GM12865 (cell line): ENCODE results near the gene ELMO1.

ENCODE experiments used
- DNase-seq: peaks from one replicate; pipeline ENCODE4 v3.0.0; 2010; ENCODE audit warnings: low read depth
- H3K4me3 ChIP-seq: 2 replicates; pipeline ENCODE4 v1.5.1; 2011; ENCODE audit warnings: mild to moderate bottlenecking, low read depth, low read length, control low read depth
- TF ChIP-seq, protein P1 (sequence below): IDR thresholded peaks from 2 replicates; pipeline ENCODE4 v1.5.1; 2011; ENCODE audit warnings: low read length, control low read depth, low read depth, inconsistent platforms; ENCODE audit not compliant: insufficient read depth; ENCODE audit errors: missing control alignments

The ELMO1 gene

DNA sequence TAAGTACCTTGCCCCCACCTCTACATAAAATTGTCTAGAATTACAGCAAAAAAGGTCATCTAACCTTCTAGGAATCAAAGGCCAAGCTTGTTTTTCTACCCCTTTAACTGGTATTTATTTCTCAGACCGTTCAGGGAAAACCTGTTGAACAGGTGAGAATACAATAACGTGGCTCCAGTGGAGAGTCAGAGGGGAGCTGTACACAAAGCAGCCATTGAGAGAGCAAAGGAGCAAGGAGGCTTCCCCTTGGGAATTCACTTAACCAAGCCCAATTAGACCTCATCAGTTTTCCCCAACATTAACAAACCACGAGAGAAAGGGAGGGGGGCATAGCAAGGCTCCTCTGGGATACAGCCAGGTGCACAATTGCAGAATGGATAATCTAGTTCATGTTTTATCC is 101.9 kb downstream of the ELMO1 start:
- no peak overlapping the region for H3K4me3 ChIP-seq
- DNase-seq, result no peak
- TF ChIP-seq, protein P1, sequence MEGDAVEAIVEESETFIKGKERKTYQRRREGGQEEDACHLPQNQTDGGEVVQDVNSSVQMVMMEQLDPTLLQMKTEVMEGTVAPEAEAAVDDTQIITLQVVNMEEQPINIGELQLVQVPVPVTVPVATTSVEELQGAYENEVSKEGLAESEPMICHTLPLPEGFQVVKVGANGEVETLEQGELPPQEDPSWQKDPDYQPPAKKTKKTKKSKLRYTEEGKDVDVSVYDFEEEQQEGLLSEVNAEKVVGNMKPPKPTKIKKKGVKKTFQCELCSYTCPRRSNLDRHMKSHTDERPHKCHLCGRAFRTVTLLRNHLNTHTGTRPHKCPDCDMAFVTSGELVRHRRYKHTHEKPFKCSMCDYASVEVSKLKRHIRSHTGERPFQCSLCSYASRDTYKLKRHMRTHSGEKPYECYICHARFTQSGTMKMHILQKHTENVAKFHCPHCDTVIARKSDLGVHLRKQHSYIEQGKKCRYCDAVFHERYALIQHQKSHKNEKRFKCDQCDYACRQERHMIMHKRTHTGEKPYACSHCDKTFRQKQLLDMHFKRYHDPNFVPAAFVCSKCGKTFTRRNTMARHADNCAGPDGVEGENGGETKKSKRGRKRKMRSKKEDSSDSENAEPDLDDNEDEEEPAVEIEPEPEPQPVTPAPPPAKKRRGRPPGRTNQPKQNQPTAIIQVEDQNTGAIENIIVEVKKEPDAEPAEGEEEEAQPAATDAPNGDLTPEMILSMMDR, result no peak

DNA sequence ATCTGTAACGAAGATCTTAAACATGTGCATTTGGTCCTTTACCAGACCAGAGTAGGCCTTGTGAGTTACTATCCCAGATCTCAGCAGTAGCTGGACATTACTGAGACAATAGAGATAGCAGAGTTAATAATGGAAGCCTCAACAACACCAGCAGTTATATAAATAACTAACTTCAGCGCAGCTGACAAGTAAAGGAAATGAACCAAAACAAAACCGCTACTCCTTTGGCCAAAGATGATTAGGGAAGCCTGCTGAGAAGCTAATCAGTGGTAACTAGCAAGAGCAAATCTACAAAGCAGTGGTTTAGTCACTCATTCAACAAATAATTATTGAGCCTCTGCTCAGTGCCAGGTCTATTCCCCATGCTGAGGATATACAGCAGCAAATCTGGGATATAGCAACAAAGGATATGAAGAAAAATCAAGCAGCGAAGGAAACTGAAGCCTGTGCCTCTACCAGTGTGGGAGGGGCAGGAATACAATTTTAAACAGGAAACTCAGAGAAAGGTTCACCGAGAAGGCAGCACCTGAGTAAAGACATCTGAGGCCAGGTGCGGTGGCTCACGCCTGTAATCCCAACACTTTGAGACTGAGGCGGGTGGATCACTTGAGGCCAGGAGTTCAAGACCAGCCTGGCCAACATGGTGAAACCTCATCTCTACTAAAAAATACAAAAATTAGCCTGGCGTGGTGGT is 103.6 kb downstream of the ELMO1 start:
- TF ChIP-seq, protein P1, result no peak
- H3K4me3 ChIP-seq, result no peak overlapping the region
- DNase-seq, result peak; percentile 68

DNA sequence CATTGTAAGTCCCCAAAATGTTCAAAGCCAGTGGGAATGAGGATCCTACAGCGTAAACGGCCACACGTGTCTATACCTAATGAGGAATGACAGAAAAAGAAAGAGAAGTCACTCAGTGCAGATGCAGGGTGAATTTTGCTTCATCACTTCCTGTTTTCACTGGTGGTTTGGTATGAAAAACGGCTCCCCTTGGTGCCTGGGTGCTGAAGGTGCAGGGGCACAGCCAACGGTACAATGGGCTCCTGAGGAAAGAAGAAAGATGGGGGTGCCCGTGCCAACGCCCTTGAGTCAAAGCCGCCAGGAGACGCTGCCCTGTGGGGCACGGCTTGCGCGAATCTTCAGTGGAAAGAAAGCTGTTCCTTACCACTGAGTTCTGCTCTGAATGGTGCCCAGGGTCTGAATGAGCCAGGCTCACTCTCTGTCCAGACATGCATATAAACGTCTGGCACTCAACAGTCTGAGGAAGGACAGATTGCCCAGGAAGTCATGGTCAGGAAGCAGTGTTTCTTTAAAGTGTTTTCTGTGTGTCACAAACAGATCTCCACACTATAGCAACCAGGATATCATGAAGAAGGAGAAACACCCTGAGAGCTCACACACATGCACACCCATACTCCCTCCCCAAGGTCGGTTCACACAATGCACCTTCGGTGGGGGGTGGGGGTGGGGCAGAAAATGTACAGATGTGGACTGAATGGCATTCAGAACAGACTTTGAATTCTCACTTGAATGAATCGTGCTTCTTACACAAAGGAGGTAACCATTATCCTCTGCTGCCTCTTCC is 105.8 kb downstream of the ELMO1 start:
- DNase-seq, result peak; percentile 88
- peak overlapping the region; percentile 86 for H3K4me3 ChIP-seq
- TF ChIP-seq, protein P1, result no peak

DNA sequence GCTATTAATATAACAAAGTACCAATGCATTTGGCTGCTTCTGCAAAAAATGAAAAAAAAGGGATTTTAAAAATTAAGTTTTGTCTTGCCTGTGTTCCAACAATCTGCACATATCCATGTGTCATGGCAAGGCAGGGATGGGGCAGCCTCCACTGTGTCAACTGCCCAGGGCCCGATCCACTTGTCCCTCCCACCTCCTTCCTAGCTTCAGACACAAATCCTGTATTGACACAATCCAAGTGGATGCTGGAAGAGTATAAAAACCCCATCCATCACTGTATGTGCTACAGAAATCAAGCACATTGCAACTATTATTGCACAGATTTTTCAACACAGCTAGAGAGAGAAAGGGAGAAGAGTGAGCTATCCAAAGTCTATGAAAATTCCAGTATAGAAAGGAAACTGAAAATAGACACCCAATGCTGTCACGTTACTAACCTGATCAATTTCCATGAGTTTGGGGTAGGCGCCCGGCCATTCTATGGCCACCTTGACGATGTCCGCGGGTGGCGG is 106.4 kb downstream of the ELMO1 start:
- DNase-seq, result peak; percentile 38
- TF ChIP-seq, protein P1, result no peak
- peak overlapping the region; percentile 86 for H3K4me3 ChIP-seq

DNA sequence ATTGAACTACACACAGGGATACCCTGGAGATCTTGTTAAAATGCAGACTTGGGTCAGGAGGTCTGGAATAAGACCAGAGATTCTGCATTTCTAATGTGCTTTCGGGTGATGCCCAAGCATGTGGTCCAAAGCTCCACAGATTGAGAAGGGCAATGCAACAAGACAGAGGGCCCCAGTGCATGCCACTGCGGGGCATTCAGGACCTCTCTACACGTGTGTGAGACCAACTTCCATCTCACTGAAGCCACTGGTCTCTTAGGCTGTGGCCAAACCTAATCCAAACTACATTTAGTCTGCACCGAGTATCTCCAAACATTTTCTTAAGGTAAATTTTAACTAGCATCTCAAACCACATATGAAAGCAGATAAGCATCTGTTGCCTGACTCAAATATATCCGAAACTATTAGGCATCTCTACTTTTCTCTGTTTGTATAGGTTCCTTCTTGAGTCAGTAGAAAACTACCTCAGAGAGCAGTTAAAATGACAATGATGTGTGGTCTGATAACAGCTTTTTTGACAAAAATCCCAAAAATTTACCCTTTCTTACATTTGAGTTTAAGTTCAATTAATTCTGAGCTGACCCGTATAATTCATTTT is 107.5 kb downstream of the ELMO1 start:
- TF ChIP-seq, protein P1, result no peak
- peak; percentile 77 for DNase-seq
- H3K4me3 ChIP-seq, result peak overlapping the region; percentile 86

DNA sequence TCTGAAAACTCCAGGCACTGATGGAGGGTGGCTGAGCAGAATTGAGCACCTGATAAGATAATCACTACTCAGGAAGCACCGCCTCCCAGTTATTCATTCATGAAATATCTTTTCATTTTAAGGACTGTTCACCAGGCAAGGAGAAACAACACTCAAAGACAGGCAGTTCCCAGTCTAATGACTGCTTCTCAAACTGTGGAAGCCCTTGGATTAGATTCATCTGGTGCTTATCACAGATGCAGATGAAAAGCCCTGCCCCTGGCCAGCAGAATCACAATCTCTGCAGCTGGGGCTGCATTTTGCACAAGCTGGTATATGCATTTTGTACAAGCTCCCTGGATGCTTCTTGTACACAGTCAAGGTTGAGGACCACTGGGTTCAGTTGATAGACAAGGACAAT is 109.7 kb downstream of the ELMO1 start:
- TF ChIP-seq, protein P1, result no peak

More for the DNA sequence above, 109.7 kb downstream of the ELMO1 start:
- no peak overlapping the region for H3K4me3 ChIP-seq
- DNase-seq, result no peak
